SK-N-SH (cell line): ENCODE measurements around the gene SLC4A9. TPM values are rescaled to one million over a fixed set of nuclear protein-coding genes. Genes with fewer than 3 reads are reported as not detected.
"Not testable (repeated sequence)": the region's sequence is repeated elsewhere in the genome, so short reads cannot be mapped to it uniquely, and the experiment has no call there.

Experiments
- CTCF ChIA-PET: fragments of 300-600, 350-600 bp; formaldehyde crosslinking; extraction: SDS; loops from one replicate; lab custom pipeline; 2021; lab: Yijun Ruan, JAX
- POLR2A ChIA-PET: fragments of 350-600 bp; sonication (Branson Sonifier 250); formaldehyde crosslinking; extraction: SDS; loops from one replicate; lab custom pipeline; 2020; ENCODE audit warnings: antibody characterized with exemption, inconsistent platforms; lab: Yijun Ruan, JAX
- DNase-seq: peaks from one replicate; pipeline ENCODE4 v3.0.0; 2012
- H2AFZ ChIP-seq: fragments of 200-600 bp; sonication (generic); 2 replicates; pipeline ENCODE4 v1.8.1; 2016; ENCODE audit warnings: antibody characterized with exemption, mild to moderate bottlenecking, low read depth
- H3F3A ChIP-seq: fragments of 200-600 bp; sonication (generic); replicated peaks from 2 replicates; pipeline ENCODE3; 2016; ENCODE audit warnings: antibody characterized with exemption, mild to moderate bottlenecking; ENCODE audit not compliant: insufficient read depth
- H3K27ac ChIP-seq, 2 experiments: fragments of 200-500 bp in 1 of 2; fragments of 200-600 bp in 1 of 2; sonication (Bioruptor generic) in 1 of 2; sonication (generic), shearing (Covaris generic) in 1 of 2; 2 replicates each; pipeline versions ENCODE4 v1.5.1 to v1.6.1; 2014 to 2016; ENCODE audit warnings: low read depth in 2 of 2, inconsistent platforms in 1 of 2, low read length in 1 of 2, mild to moderate bottlenecking in 1 of 2, mixed read lengths in 1 of 2
- H3K27me3 ChIP-seq: fragments of 200-600 bp; sonication (generic), shearing (Covaris generic); 2 replicates; pipeline ENCODE4 v1.6.1; 2016; ENCODE audit warnings: mixed run types; ENCODE audit not compliant: insufficient read depth
- H3K36me3 ChIP-seq, 2 experiments: fragments of 200-500 bp in 1 of 2; fragments of 200-600 bp in 1 of 2; sonication (Bioruptor generic) in 1 of 2; sonication (generic) in 1 of 2; replicated peaks in 1 of 2; 2 replicates each; pipeline versions ENCODE3 to v1.5.1; 2014 to 2016; ENCODE audit warnings: low read length in 1 of 2, mild to moderate bottlenecking in 1 of 2; ENCODE audit not compliant: insufficient read depth in 2 of 2, control insufficient read depth in 1 of 2
- H3K4me1 ChIP-seq, 2 experiments: fragments of 200-500 bp in 1 of 2; fragments of 200-600 bp in 1 of 2; sonication (Bioruptor generic) in 1 of 2; sonication (generic), shearing (Covaris generic) in 1 of 2; 2 replicates each; pipeline versions ENCODE4 v1.5.1 to v1.6.1; 2014 to 2016; ENCODE audit warnings: low read depth in 1 of 2, low read length in 1 of 2, mixed run types in 1 of 2; ENCODE audit not compliant: insufficient read depth in 2 of 2, control insufficient read depth in 1 of 2
- H3K4me2 ChIP-seq: fragments of 200-600 bp; sonication (generic), shearing (Covaris generic); 2 replicates; pipeline ENCODE4 v1.6.1; 2017; ENCODE audit warnings: mixed run types
- H3K4me3 ChIP-seq, 2 experiments: fragments of 200-500 bp in 1 of 2; fragments of 200-600 bp in 1 of 2; sonication (Bioruptor generic) in 1 of 2; sonication (generic), shearing (Covaris generic) in 1 of 2; 2 replicates each; pipeline versions ENCODE4 v1.5.1 to v1.8.1; 2014 to 2016; ENCODE audit warnings: low read depth in 2 of 2, inconsistent platforms in 1 of 2, low read length in 1 of 2, mild to moderate bottlenecking in 1 of 2, mixed read lengths in 1 of 2, moderate library complexity in 1 of 2
- H3K79me2 ChIP-seq: fragments of 200-600 bp; sonication (generic); 2 replicates; pipeline ENCODE4 v1.8.1; 2017; ENCODE audit warnings: mild to moderate bottlenecking; ENCODE audit not compliant: insufficient read depth
- H3K9ac ChIP-seq: fragments of 200-600 bp; sonication (generic); 2 replicates; pipeline ENCODE4 v1.6.1; 2017; ENCODE audit warnings: mixed run types
- H3K9me2 ChIP-seq: fragments of 200-600 bp; sonication (generic); 2 replicates; pipeline ENCODE4 v1.6.1; 2017; ENCODE audit warnings: mixed run types
- H3K9me3 ChIP-seq: fragments of 200-600 bp; sonication (generic); 2 replicates; pipeline ENCODE4 v1.6.1; 2017; ENCODE audit warnings: mixed run types, mild to moderate bottlenecking, moderate library complexity
- H4K20me1 ChIP-seq: fragments of 200-600 bp; sonication (generic); 2 replicates; pipeline ENCODE4 v1.6.1; 2017; ENCODE audit warnings: mild to moderate bottlenecking, mixed run types; ENCODE audit not compliant: insufficient read depth
- ELF1 ChIP-seq: IDR thresholded peaks from 2 replicates; pipeline ENCODE4 v1.4.0; 2012
- EZH2phosphoT487 ChIP-seq: fragments of 200-600 bp; sonication (generic); IDR thresholded peaks from 2 replicates; pipeline ENCODE4 v1.6.1; 2017; ENCODE audit warnings: low read depth, mixed run types, mild to moderate bottlenecking, antibody characterized with exemption, moderate library complexity, borderline replicate concordance
- FOXM1 ChIP-seq: IDR thresholded peaks from 2 replicates; pipeline ENCODE4 v1.4.0; 2012; ENCODE audit warnings: low read depth, mild to moderate bottlenecking
- GATA2 ChIP-seq: sonication (generic); formaldehyde crosslinking; IDR thresholded peaks from 2 replicates; pipeline ENCODE4 v1.5.0; 2020; ENCODE audit warnings: mild to moderate bottlenecking, missing genetic modification reagents
- IRF3 ChIP-seq: fragments of 150-350 bp; IDR thresholded peaks from 2 replicates; pipeline ENCODE4 v1.6.1; 2016; ENCODE audit warnings: mild to moderate bottlenecking, low read depth, low read length
- NRF1 ChIP-seq: IDR thresholded peaks from 2 replicates; pipeline ENCODE4 v1.6.1; 2012; ENCODE audit warnings: low read depth, mild to moderate bottlenecking, low read length
- PBX3 ChIP-seq: IDR thresholded peaks from 2 replicates; pipeline ENCODE4; 2012
- POLR2AphosphoS5 ChIP-seq: IDR thresholded peaks from 2 replicates; pipeline ENCODE4 v1.6.1; 2012; ENCODE audit warnings: low read depth, low read length
- SMC3 ChIP-seq: IDR thresholded peaks from 2 replicates; pipeline ENCODE4 v1.6.1; 2012; ENCODE audit warnings: low read depth, low read length, improper control_type of control experiment
- TCF12 ChIP-seq: IDR thresholded peaks from 2 replicates; pipeline ENCODE4 v1.4.0; 2012
- YY1 ChIP-seq: IDR thresholded peaks from 2 replicates; pipeline ENCODE4 v1.4.0; 2012; ENCODE audit warnings: low read depth, mild to moderate bottlenecking
- WGBS: methylation state at CpG from one replicate; pipeline ENCODE4 v1.1.6; 2017; ENCODE audit warnings: low lambda C conversion rate; 5-methylcytosine and 5-hydroxymethylcytosine counted together
- polyA plus RNA-seq, 3 experiments: library from polyadenylated mRNA; depleted of rRNA; stranded (reverse); fragments of >200 nt; gene quantifications; 2 replicates each; pipeline ENCODE4 v1.2.3, GENCODE V29; 2012
- TF ChIP-seq, protein P1 (sequence below): IDR thresholded peaks from 2 replicates; pipeline ENCODE4 v1.4.0; 2012; ENCODE audit warnings: low read depth, borderline replicate concordance

The SLC4A9 gene
- polyA plus RNA-seq, 1 of the 3 experiments (the other 2 are of a cell fraction), result 0.02 TPM

DNA sequence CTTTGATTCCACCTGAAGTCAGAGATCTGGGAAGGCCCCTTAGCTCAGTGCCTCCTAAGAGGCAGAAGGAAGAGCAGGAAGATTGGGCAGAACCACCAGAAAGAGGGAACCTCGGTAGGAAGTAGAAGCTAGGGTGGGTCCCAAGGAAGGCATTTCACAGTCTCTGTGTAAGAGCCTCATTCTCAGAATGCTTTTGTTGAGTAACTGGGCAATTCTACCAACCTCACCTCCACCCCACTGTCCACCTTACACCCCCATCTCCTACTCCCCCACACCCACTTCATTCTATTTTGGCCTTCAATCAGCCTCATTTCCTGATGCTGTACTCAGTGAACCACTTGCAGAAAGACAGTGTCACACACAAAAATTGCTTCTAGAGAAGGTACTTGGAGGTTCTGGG lies 17.1 kb upstream of the SLC4A9 start:
- no peak overlapping the region for H3K27ac ChIP-seq
- POLR2A ChIA-PET, result no interaction called here
- no peaks in the 10 kb centered on the region for H3K9me3 ChIP-seq
- peaks cover 0 to 21% of the 10 kb centered on the region in 2 experiments for H3K36me3 ChIP-seq
- H3K9ac ChIP-seq, result no peak overlapping the region
- H3K4me3 ChIP-seq, result no peak overlapping the region
- H4K20me1 ChIP-seq, result peaks cover 17% of the 10 kb centered on the region
- peaks cover 12 to 35% of the 10 kb centered on the region in 2 experiments for H3K4me1 ChIP-seq
- H3F3A ChIP-seq, result peaks cover 15% of the 10 kb centered on the region
- H3K79me2 ChIP-seq, result peaks cover 72% of the 10 kb centered on the region
- H3K9me2 ChIP-seq, result no peaks in the 10 kb centered on the region
- no peak overlapping the region for H2AFZ ChIP-seq
- no peaks in the 10 kb centered on the region for H3K27me3 ChIP-seq
- DNase-seq, result no peak
- CTCF ChIA-PET, result interaction anchor here (1.0 to 15.0 kb wide), 4 partner anchors 9 to 554 kb away, joined by 3 to 418 read pairs (median 12); no protein-coding TSS in a partner anchor
- no peak overlapping the region for H3K4me2 ChIP-seq
- WGBS, result 100% methylated on average over 1 of the region's 1 CpG
- TF ChIP-seq EZH2phosphoT487 (no peak), FOXM1 (no peak), POLR2AphosphoS5 (no peak), SMC3 (no peak), ELF1 (no peak), TCF12 (no peak), PBX3 (no peak), GATA2 (no peak), YY1 (no peak), IRF3 (no peak), NRF1 (no peak)
- TF ChIP-seq, protein P1, sequence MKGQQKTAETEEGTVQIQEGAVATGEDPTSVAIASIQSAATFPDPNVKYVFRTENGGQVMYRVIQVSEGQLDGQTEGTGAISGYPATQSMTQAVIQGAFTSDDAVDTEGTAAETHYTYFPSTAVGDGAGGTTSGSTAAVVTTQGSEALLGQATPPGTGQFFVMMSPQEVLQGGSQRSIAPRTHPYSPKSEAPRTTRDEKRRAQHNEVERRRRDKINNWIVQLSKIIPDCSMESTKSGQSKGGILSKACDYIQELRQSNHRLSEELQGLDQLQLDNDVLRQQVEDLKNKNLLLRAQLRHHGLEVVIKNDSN, result no peak

- CTCF ChIA-PET, result interaction anchor here (0.6 to 15.0 kb wide), 4 partner anchors 8 to 555 kb away, joined by 3 to 418 read pairs (median 12); no protein-coding TSS in a partner anchor
- POLR2A ChIA-PET, H3K4me3 ChIP-seq, H3K27me3 ChIP-seq, H3K9me3 ChIP-seq, DNase-seq, H3K9me2 ChIP-seq, H3K9ac ChIP-seq, H3K27ac ChIP-seq, H2AFZ ChIP-seq: not testable (repeated sequence)
- Histone ChIP-seq H4K20me1 (peaks cover 17% of the 10 kb centered on the region), H3K36me3 (peaks cover 0 to 21% of the 10 kb centered on the region in 2 experiments), H3K4me1 (peaks cover 12 to 35% of the 10 kb centered on the region in 2 experiments), H3F3A (peaks cover 11% of the 10 kb centered on the region), H3K4me2 (peak overlapping the region; percentile 94), H3K79me2 (peaks cover 69% of the 10 kb centered on the region)
- WGBS, result 92% methylated on average over 8 of the region's 8 CpGs
Measured at GRCh38 chr5:140343849-140344248, 16.1 kb upstream of the SLC4A9 start.
